Osteoblast (primary cell): ENCODE measurements around the gene IL5RA. TPM values are rescaled to one million over a fixed set of nuclear protein-coding genes. Genes with fewer than 3 reads are reported as not detected.

Source experiments
- DNase-seq: peaks from one replicate; pipeline ENCODE4 v3.0.0; 2011; ENCODE audit warnings: low spot score, mixed read lengths; ENCODE audit not compliant: insufficient read length; ENCODE audit errors: missing footprints
- H2AFZ ChIP-seq: 2 replicates; pipeline ENCODE4 v1.6.0; 2011; ENCODE audit warnings: mild to moderate bottlenecking, low read length
- H3K27ac ChIP-seq: 2 replicates; pipeline ENCODE4 v1.5.1; 2011; ENCODE audit warnings: mild to moderate bottlenecking, low read depth, low read length, moderate library complexity
- H3K27me3 ChIP-seq: 2 replicates; pipeline ENCODE4 v1.6.0; 2012; ENCODE audit warnings: mild to moderate bottlenecking, control low read depth, inconsistent platforms, low read length, moderate library complexity; ENCODE audit not compliant: insufficient read depth
- H3K36me3 ChIP-seq: 2 replicates; pipeline ENCODE4 v1.5.1; 2011; ENCODE audit warnings: mild to moderate bottlenecking, low read length, control low read depth, moderate library complexity; ENCODE audit not compliant: insufficient read depth
- H3K4me1 ChIP-seq: 2 replicates; pipeline ENCODE4 v1.5.1; 2011; ENCODE audit warnings: mild to moderate bottlenecking, low read length, control low read depth, moderate library complexity; ENCODE audit not compliant: insufficient read depth
- H3K4me2 ChIP-seq: 2 replicates; pipeline ENCODE4 v1.6.0; 2011; ENCODE audit warnings: mild to moderate bottlenecking, low read length; ENCODE audit not compliant: insufficient read depth
- H3K4me3 ChIP-seq: fragments of 200-600 bp; sonication (generic); 3 replicates; pipeline ENCODE4 v1.5.1; 2012; ENCODE audit warnings: mild to moderate bottlenecking, low read length, inconsistent platforms; ENCODE audit not compliant: insufficient read depth
- H3K79me2 ChIP-seq: 2 replicates; pipeline ENCODE4 v1.6.0; 2012; ENCODE audit warnings: mild to moderate bottlenecking, low read length, control low read depth, inconsistent platforms; ENCODE audit not compliant: insufficient read depth
- H3K9me3 ChIP-seq: 2 replicates; pipeline ENCODE4 v1.5.1; 2011; ENCODE audit warnings: low read depth, low read length, control low read depth
- H4K20me1 ChIP-seq: 2 replicates; pipeline ENCODE4 v1.6.0; 2012; ENCODE audit warnings: mild to moderate bottlenecking, low read length, control low read depth; ENCODE audit not compliant: insufficient read depth
- CTCF ChIP-seq: IDR thresholded peaks from 2 replicates; pipeline ENCODE4 v1.5.1; 2011; ENCODE audit warnings: mild to moderate bottlenecking, low read depth, low read length, moderate library complexity; ENCODE audit errors: extremely low read depth
- small RNA-seq: library from RNA; depleted of rRNA; stranded (forward); fragments of <200 nt; gene quantifications from one replicate; pipeline ENCODE3, GENCODE V24; 2012
- total RNA-seq: library from RNA; depleted of rRNA; stranded (reverse); fragments of >200 nt; gene quantifications from 2 replicates; pipeline ENCODE4 v1.2.3, GENCODE V29; 2012

Gene IL5RA
- total RNA-seq, 1 donor: not detected

GRCh38 chr3:3031326-3031725 lies 78.8 kb downstream of the IL5RA start:
- Histone ChIP-seq H2AFZ (no peak overlapping the region), H3K4me1 (no peaks in the 10 kb centered on the region), H3K9me3 (no peaks in the 10 kb centered on the region), H3K79me2 (no peaks in the 10 kb centered on the region), H4K20me1 (no peaks in the 10 kb centered on the region), H3K36me3 (no peaks in the 10 kb centered on the region), H3K4me2 (no peak overlapping the region), H3K27ac (no peak overlapping the region), H3K27me3 (no peaks in the 10 kb centered on the region), H3K4me3 (no peak overlapping the region)
- no peak for DNase-seq
- no peak for TF ChIP-seq CTCF

GRCh38 chr3:3027976-3028567 lies 82.1 kb downstream of the IL5RA start:
- H3K79me2 ChIP-seq: no peaks in the 10 kb centered on the region

GRCh38 chr3:3023111-3023745 lies 86.9 kb downstream of the IL5RA start:
- Histone ChIP-seq H3K27me3 (no peaks in the 10 kb centered on the region), H2AFZ (no peak overlapping the region), H3K9me3 (no peaks in the 10 kb centered on the region), H3K36me3 (no peaks in the 10 kb centered on the region), H3K27ac (no peak overlapping the region), H3K4me1 (no peaks in the 10 kb centered on the region), H3K79me2 (no peaks in the 10 kb centered on the region), H3K4me3 (no peak overlapping the region), H3K4me2 (no peak overlapping the region), H4K20me1 (no peaks in the 10 kb centered on the region)
- TF ChIP-seq CTCF: no peak
- no peak for DNase-seq

More at GRCh38 chr3:3027976-3028567, 82.1 kb downstream of the IL5RA start:
- no peak for TF ChIP-seq CTCF
- no peaks in the 10 kb centered on the region for H3K27me3 ChIP-seq
- H3K27ac ChIP-seq: no peak overlapping the region
- no peak overlapping the region for H3K4me2 ChIP-seq
- no peak overlapping the region for H3K4me3 ChIP-seq
- no peak overlapping the region for H2AFZ ChIP-seq
- no peaks in the 10 kb centered on the region for H3K9me3 ChIP-seq
- DNase-seq: no peak
- H3K36me3 ChIP-seq: no peaks in the 10 kb centered on the region
- H4K20me1 ChIP-seq: no peaks in the 10 kb centered on the region
- H3K4me1 ChIP-seq: no peaks in the 10 kb centered on the region

- Histone ChIP-seq H3K9me3 (no peaks in the 10 kb centered on the region), H2AFZ (no peak overlapping the region), H4K20me1 (no peaks in the 10 kb centered on the region), H3K36me3 (no peaks in the 10 kb centered on the region), H3K4me2 (no peak overlapping the region), H3K4me3 (no peak overlapping the region), H3K4me1 (no peaks in the 10 kb centered on the region), H3K27me3 (no peaks in the 10 kb centered on the region), H3K27ac (no peak overlapping the region), H3K79me2 (no peaks in the 10 kb centered on the region)
- TF ChIP-seq CTCF: no peak
- DNase-seq: no peak
Measured at GRCh38 chr3:3020209-3020608, 90.0 kb downstream of the IL5RA start.

Small RNA genes within 50 kb of the gene (small RNA-seq; reads per million reads assigned to genes)
- gene RF00416: not detected

Other genes starting within 250 kb of the IL5RA start
- 22.4 and 25.0 TPM in 2 replicates for gene TRNT1, start 16.6 kb upstream of the IL5RA start, total RNA-seq
- 62.5 and 76.0 TPM in 2 replicates for gene CRBN, start 69.3 kb upstream of the IL5RA start, total RNA-seq